IPS-18c (cell line): ENCODE measurements around the gene NR2F1-AS1.

Experiments
- H3K4me3 ChIP-seq: 2 replicates; pipeline ENCODE4 v1.7.0; 2013; ENCODE audit warnings: low read depth, mild to moderate bottlenecking, low read length, moderate library complexity; ENCODE audit not compliant: insufficient read depth
- H3K9me3 ChIP-seq: one replicate; pipeline ENCODE4 v1.6.1; 2013; ENCODE audit warnings: mild to moderate bottlenecking, low read length, moderate library complexity; ENCODE audit not compliant: control insufficient read depth, insufficient read depth

NR2F1-AS1 gene

DNA sequence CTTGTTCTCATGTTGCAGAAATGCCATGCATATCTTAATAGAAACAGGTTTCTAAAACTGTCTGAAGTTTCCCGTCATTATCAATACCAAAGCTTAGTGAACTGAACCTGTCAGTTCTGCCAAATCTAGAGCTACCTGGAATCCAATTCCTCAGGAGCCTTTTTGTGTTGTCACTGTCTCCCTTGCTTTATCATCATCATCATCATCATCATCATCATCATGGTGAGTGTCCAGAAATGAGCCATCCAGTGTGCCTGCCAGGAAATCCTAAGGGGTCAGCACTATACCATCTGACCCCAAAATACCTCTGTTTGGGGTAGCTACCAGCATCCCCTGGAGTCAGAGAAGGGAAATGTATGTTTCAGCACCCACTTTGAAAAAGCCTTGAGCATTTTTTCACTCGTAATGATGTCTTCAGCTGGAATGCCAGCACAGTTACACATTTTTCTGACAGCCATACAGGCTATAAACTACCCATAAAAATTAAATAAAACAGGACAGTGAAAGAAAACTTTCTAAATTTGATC is 150.3 kb downstream of the NR2F1-AS1 start:
- Histone ChIP-seq H3K9me3 (no peaks in the 10 kb centered on the region), H3K4me3 (no peak overlapping the region)

DNA sequence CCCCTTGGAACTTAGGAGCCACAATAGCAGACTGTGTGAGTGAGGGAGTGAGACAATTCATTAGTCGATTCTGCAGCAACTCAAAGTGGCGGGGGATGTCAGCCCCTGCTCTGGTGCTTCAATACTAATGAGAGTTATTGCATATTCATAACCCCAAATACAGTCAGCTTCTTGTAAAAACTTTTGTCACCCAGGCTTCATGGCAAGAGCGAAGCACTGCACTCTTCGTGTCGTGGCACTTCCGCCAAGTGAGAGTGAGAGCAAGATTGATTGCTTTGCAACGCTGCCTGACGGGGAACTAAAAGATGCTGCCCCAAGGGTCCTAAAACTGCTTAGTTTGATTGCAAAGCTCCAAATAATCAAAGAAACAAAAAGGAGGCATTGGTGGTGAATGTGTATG is 150.9 kb downstream of the NR2F1-AS1 start:
- Histone ChIP-seq H3K4me3 (no peak overlapping the region), H3K9me3 (no peaks in the 10 kb centered on the region)

DNA sequence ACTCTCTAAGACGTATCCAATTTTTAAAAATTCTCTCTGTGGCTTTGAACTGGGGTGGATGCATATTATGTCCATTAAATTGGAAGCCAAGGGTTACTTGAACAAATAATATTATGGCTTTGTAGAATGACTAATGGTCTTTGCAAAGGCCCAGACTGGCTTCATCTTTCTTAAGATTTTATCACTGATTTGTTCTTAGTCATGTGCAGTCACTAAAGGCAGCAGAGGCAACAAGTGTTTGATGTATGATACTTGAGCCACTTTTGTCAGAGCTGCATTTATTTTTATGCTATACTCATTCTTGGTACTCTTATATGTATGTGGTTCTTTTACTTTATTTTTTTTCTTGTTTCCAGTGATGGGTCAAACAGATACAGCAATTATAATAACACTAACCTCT is 152.2 kb downstream of the NR2F1-AS1 start:
- Histone ChIP-seq H3K4me3 (no peak overlapping the region), H3K9me3 (no peaks in the 10 kb centered on the region)

DNA sequence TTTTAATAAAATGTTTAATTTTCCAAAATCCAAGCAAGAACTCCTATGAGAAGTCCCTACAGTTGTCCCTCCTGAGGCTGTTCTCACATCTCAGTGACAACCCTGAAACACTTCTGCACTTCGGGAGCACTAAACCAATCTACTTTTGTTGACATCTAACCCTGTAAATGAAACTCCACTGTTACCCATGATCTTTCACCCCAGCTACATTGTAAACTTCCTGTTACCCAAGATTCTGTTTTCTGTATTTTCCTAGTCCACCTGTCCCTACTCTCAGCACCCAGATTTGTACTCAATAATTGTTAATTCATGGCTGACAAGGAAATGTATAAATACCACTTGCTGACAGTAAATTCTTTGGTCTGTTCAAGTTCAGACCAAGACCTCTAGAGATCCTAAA is 153.7 kb downstream of the NR2F1-AS1 start:
- Histone ChIP-seq H3K9me3 (no peaks in the 10 kb centered on the region), H3K4me3 (no peak overlapping the region)

DNA sequence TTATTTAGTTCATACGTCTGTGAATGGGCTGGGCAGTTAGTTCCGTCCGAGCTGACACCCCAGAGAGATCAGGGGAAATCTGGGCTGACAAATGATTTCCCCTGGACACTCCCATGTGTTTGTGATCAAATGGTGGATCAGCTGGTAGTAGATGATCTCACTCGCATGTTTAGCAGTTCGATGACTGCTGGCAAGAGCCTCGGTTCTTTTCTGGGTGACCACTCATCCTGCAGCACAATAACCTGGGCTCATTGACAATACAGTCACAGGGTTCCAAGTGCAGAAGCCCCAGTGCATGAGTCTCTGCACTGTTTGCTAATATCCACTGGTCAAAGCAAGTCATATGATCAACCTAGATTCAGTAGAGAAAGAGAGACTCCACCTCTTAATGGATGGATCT is 155.9 kb downstream of the NR2F1-AS1 start:
- H3K9me3 ChIP-seq = no peaks in the 10 kb centered on the region
- H3K4me3 ChIP-seq = no peak overlapping the region

DNA sequence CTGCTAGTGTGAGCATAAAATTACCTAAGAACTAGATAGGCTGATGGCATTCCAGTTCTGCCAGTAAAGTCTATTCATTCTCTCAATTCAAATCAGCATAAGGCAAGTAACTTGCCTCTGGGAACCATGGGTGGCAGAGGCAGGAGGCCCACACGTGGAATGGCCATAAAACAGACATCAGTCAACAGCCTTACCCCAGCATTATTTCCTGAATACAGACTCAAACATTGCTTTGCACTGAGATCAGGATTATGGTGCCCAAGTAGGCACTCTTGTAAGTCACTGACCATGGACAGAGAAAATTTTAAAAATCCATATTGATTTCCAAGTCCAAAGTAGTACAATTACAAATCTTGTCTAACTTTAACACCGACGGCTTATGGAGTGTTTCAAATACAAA is 157.7 kb downstream of the NR2F1-AS1 start:
- no peaks in the 10 kb centered on the region for H3K9me3 ChIP-seq

DNA sequence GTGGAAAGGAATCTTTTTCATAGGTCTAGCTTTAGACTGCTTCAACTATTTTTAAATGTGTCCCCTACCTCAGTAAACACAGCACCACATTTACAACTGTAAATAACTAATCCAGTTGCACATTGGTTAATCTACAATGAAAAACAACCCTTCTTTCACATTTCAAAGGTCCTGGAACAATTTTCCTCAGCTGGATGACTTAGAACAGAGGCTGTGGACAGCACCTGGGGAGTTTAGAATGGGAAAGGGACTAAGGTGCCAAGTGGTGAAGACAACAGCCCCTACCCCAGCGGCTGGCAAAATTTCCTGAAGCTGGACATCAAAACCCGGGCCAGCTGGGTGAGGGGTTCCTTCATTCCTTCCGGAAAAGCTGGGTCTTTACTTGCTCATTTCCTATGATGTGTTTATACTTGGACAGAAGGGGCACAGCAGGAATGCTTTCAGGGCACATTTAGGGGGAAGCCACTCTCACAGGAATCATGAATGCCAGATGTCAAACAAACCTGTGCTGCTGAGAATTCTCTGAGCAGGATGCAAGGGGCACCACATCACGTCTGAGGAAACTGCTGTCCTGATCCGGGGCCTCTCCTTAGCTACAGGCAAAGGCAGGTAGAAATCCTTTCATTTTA is 158.3 kb downstream of the NR2F1-AS1 start:
- Histone ChIP-seq H3K4me3 (no peak overlapping the region), H3K9me3 (no peaks in the 10 kb centered on the region)

More for the DNA sequence above, 157.7 kb downstream of the NR2F1-AS1 start:
- H3K4me3 ChIP-seq = no peak overlapping the region

DNA sequence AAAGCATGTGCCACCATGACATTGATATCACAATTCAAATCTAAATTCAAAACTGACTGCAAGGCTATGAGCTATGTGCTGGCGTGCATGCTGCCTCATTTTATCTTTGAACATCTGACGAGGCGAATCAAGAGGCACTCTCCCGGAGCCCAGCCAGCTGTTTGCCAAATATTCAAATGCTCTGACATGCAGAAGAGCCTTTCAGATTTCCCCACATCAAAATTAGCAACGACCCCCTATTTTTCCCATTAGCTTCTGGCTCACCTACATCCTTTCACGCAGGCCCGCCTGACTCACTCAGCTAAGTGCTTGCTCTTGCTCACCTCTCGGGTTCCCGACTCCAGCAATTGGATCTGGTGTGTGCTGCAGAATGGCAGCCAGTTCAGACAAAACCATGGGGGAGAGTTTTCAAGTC is 159.0 kb downstream of the NR2F1-AS1 start:
- Histone ChIP-seq H3K4me3 (no peak overlapping the region), H3K9me3 (no peaks in the 10 kb centered on the region)

DNA sequence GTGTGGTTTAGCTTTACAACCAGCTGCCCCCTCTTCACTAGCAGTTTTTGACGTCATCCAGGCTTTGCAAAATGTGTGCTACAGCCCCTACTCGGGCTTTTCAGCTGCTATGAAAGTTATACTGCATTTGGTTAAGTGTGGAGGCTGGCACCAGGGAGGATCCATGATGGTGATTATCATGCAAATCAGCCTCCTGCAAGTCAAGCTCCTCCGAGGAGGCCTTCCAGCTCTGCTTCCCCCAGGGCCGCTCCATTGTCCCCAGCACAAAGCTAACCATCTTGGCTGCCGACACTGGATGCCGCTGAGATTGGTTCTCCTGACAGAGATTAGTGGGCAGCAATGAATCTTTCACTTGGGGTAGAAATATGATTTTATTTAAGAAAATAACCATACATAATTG is 159.6 kb downstream of the NR2F1-AS1 start:
- H3K4me3 ChIP-seq = no peak overlapping the region
- H3K9me3 ChIP-seq = no peaks in the 10 kb centered on the region

DNA sequence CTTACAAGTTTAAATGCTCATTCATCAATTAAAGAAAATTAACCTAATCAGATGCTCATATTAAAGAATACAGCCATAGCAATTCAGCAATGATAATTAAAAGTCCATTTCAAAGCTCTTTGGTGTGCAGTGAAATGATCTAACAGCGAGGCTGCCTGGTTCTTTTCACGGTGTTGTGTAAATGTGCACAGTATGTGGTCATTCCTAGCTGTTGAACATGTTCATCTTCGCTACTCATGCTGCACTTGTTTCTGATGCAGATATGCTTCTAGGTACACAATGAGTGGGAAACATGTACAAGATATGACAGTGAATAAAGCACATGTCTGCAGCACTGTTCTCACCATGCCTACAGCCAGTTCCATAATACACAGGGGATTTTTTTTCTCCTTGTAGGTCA is 163.5 kb downstream of the NR2F1-AS1 start:
- Histone ChIP-seq H3K9me3 (no peaks in the 10 kb centered on the region), H3K4me3 (no peak overlapping the region)

DNA sequence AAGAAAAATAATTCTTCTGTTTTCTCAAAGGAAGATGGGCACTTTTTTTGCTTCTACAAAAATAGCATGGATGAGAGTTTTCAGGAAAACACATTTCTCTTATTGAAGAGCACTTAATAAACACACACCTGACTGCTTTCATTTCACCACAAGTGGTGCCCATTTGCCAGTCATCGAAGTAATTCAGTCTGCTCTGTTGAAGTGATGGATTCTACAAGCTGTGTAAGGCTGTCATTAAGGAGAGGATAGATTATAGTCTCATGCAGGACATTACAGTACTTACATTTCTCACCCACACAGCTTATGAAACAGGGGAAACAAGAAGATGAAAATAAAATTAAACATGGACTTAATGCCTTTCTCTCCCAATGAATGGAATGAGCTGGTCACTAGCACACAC is 165.2 kb downstream of the NR2F1-AS1 start:
- H3K4me3 ChIP-seq = no peak overlapping the region
- no peaks in the 10 kb centered on the region for H3K9me3 ChIP-seq

DNA sequence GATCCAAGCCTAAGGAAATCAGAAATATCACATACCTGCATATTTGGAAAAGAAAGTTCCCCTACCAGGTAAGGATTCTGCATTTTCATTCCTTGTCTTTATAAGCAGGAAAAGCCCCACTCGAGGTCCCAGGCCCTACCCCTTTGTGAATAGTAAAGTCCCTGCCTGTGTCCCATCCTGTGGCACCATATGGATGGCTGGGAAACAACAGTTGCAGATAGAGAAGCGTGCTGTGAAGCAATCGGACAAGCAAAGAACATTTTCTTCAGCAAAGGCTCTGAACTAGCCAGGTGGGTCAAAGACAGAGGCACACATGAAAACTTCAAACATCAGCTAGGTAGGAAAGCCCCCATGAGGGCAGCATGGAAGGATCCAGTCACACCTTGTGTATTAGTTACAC is 169.3 kb downstream of the NR2F1-AS1 start:
- H3K9me3 ChIP-seq = no peaks in the 10 kb centered on the region
- no peak overlapping the region for H3K4me3 ChIP-seq

DNA sequence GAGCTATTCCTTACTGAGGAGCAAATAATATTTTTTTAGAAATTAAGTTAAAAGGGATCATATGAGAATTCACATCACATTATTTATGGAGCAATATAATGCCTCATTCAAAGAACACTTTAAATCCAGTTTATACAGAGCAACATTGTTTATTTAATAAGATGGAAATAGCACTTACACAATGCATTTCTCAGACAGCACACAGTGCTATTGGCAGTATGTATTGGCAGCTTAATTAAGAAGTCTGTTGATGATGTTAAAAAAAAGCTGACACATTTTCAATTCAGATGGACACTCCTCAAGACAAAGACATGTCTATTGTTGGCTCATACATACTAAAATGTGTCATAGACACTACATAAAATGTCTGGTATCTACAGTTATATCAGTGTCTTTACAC is 171.3 kb downstream of the NR2F1-AS1 start:
- H3K4me3 ChIP-seq = no peak overlapping the region
- H3K9me3 ChIP-seq = no peaks in the 10 kb centered on the region

DNA sequence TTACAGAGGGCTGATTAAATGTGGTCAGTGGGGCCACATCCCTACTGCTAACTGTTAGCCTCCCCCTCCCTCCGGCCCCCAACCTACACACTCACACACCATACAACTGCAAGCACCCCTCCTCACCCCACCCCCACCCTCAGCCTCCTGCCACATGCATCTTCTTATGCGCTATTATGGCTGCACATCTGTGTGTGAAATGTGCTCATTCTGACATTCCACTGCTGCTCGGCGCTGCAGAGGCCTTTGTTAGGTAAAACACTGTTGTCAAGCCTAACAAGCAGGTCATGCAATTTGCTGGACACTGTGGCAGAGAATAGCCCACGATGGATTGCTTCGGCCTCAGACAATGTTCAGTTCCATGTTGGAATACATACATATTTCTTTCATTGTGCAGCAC is 173.6 kb downstream of the NR2F1-AS1 start:
- no peak overlapping the region for H3K4me3 ChIP-seq
- H3K9me3 ChIP-seq = no peaks in the 10 kb centered on the region

DNA sequence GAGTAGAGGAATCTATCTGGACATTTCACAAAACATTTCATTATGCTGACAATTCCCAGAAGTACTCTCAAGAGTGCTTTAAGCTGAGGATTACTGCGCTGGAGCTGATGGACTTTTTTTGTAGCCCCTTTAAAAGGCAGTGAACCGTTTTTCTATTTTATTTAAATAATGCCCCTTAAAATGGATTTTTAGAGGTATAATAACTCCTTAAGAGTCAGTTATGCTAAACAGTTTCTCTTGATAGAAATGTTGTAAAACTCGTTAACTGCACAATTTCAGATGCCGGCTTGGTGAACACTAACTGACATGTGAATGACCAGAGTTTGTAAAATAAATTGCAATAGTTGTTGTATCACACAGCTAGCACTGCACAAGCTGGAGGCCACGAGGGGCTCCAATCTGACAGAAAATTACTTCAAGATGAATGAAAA is 174.0 kb downstream of the NR2F1-AS1 start:
- Histone ChIP-seq H3K9me3 (no peaks in the 10 kb centered on the region), H3K4me3 (no peak overlapping the region)

DNA sequence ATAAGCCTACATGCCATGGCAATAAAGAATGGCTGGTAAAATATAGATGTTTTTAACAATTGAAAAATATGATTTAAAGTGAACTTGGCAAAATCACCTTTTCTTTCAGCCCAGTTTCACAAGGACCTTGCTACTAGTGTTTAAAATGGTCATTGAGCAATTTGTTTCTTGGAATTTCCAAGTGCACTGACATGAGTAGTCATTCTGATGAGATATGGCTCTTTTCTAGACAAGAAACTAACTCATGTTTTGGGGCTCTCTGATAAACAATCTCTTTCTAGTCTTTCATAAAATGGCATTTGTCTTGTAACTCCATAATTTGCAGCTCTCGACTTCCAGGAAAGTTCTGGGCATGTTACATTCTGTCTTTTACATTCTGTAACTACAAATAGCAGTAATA is 176.8 kb downstream of the NR2F1-AS1 start:
- Histone ChIP-seq H3K4me3 (no peak overlapping the region), H3K9me3 (no peaks in the 10 kb centered on the region)

DNA sequence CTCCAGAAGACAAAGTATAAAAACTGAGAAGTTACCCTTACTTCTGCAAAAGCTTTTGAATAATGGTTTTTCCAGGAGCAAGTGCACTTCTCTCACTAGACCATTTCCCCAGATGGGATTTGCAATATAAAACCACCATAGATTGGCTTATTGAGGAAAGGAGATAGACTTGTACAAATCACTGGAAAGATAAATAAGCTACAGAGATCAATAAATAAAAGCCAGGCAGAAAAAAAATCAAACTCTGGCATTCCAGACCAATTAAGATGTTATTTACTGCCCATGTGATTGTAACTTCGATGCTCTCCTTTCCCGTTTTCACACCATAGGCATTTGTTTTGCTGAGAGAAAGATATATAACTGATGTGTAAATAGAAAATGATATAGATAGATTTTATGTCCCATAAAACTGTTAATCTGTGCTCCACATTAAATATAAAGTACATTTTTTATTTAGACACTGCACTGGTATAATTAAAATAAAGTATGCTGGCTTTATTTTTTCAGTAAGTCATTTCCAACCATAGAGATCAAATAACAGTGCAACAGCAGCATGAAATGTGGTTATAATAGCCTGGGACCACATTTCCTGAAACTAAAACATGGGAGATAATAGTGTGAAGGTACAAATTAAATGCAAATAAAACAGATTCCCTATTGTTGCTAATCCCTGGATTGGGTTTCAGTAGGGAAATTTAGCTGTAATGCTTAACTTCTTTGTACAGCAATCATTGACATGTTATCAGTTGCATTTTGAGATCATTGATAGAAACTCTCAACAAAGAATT is 177.7 kb downstream of the NR2F1-AS1 start:
- Histone ChIP-seq H3K9me3 (no peaks in the 10 kb centered on the region), H3K4me3 (no peak overlapping the region)

DNA sequence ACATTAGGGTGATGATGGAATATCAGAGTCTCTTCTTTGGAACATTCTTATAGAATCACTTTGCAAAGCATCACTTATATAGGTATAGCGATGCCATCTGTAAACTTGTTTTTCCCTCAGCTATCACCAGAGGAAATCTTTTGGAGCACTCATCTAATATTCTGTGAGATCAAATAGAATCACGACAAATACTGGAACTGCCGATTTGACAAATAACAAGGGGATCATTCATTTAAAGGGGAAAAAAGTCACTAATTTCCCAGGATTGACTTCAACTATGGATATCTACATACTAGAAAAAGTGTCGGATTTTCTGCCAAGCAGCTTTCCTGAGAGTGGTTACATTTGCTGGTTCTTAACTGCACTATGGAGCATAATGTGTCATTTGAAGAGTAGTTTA is 178.6 kb downstream of the NR2F1-AS1 start:
- Histone ChIP-seq H3K4me3 (no peak overlapping the region), H3K9me3 (no peaks in the 10 kb centered on the region)
